MM.1S (cell line): ENCODE results near the gene KRT75.

Experiments
- DNase-seq: peaks from one replicate; pipeline ENCODE4 v3.0.0-alpha.2; 2015
- H2AFZ ChIP-seq: fragments of 300-600 bp; sonication (generic); 2 replicates; pipeline ENCODE4 v1.6.0; 2016; ENCODE audit warnings: antibody characterized with exemption, low read length
- H3F3A ChIP-seq: fragments of 300-600 bp; sonication (generic); 2 replicates; pipeline ENCODE4 v1.6.1; 2016; ENCODE audit warnings: mild to moderate bottlenecking, antibody characterized with exemption, low read length, moderate library complexity, mixed read lengths; ENCODE audit not compliant: insufficient read depth
- H3K27ac ChIP-seq: fragments of 300-600 bp; sonication (generic); 2 replicates; pipeline ENCODE4 v1.5.1; 2016; ENCODE audit warnings: mild to moderate bottlenecking, low read length
- H3K27me3 ChIP-seq: fragments of 300-600 bp; sonication (generic); replicated peaks from 2 replicates; pipeline ENCODE4 v1.6.0; 2016; ENCODE audit warnings: low read length; ENCODE audit not compliant: insufficient read depth
- H3K36me3 ChIP-seq: fragments of 300-600 bp; sonication (generic); replicated peaks from 2 replicates; pipeline ENCODE4 v1.6.1; 2016; ENCODE audit warnings: mild to moderate bottlenecking, low read length, mixed read lengths; ENCODE audit not compliant: insufficient read depth
- H3K4me1 ChIP-seq: fragments of 300-600 bp; sonication (generic); 2 replicates; pipeline ENCODE4 v1.6.1; 2016; ENCODE audit warnings: low read length, mixed read lengths
- H3K4me2 ChIP-seq: fragments of 300-600 bp; sonication (generic); 2 replicates; pipeline ENCODE4 v1.6.0; 2016; ENCODE audit warnings: low read depth, low read length
- H3K4me3 ChIP-seq: fragments of 300-600 bp; sonication (generic); 2 replicates; pipeline ENCODE4 v1.5.1; 2016; ENCODE audit warnings: low read length, mixed read lengths
- H3K79me2 ChIP-seq: fragments of 300-600 bp; sonication (generic); 2 replicates; pipeline ENCODE4 v1.6.1; 2016; ENCODE audit warnings: mixed run types, low read length, mixed read lengths
- H3K9ac ChIP-seq: fragments of 300-600 bp; sonication (generic); 2 replicates; pipeline ENCODE4 v1.6.1; 2016; ENCODE audit warnings: low read length, mixed read lengths
- H3K9me2 ChIP-seq: fragments of 300-600 bp; sonication (generic); replicated peaks from 2 replicates; pipeline ENCODE4 v1.6.1; 2016; ENCODE audit warnings: mild to moderate bottlenecking, low read length, mixed read lengths; ENCODE audit not compliant: insufficient read depth
- H3K9me3 ChIP-seq: fragments of 300-600 bp; sonication (generic); replicated peaks from 2 replicates; pipeline ENCODE4 v1.6.1; 2016; ENCODE audit warnings: mild to moderate bottlenecking, low read length, mixed read lengths; ENCODE audit not compliant: insufficient read depth
- H4K20me1 ChIP-seq: fragments of 300-600 bp; sonication (generic); 2 replicates; pipeline ENCODE4 v1.6.1; 2016; ENCODE audit warnings: mild to moderate bottlenecking, low read length, moderate library complexity, mixed read lengths; ENCODE audit not compliant: insufficient read depth
- CTCF ChIP-seq: fragments of 300-600 bp; sonication (generic); IDR thresholded peaks from 2 replicates; pipeline ENCODE4 v1.5.1; 2016; ENCODE audit warnings: antibody characterized with exemption, low read length, mixed read lengths
- EZH2 ChIP-seq: fragments of 300-600 bp; sonication (generic); optimal IDR thresholded peaks from 2 replicates; pipeline ENCODE3; 2017; ENCODE audit warnings: low read depth, mild to moderate bottlenecking, antibody characterized with exemption, low read length, mixed read lengths
- EZH2phosphoT487 ChIP-seq: fragments of 300-600 bp; sonication (generic); IDR thresholded peaks from 2 replicates; pipeline ENCODE4 v1.6.1; 2018; ENCODE audit warnings: antibody characterized with exemption, low read length

Gene KRT75

GRCh38 chr12:52415870-52416750, 18.1 kb downstream of the KRT75 start:
- TF ChIP-seq CTCF: no peak
- TF ChIP-seq EZH2: no peak
- TF ChIP-seq EZH2phosphoT487: no peak
- no peak overlapping the region for H3K4me2 ChIP-seq
- peaks cover 18% of the 10 kb centered on the region for H3K27me3 ChIP-seq
- no peaks in the 10 kb centered on the region for H3K79me2 ChIP-seq
- no peaks in the 10 kb centered on the region for H3K9me3 ChIP-seq
- no peak overlapping the region for H3K4me3 ChIP-seq
- H4K20me1 ChIP-seq: no peaks in the 10 kb centered on the region
- no peak overlapping the region for H3K27ac ChIP-seq
- no peak overlapping the region for H3K9ac ChIP-seq
- H3K4me1 ChIP-seq: no peaks in the 10 kb centered on the region
- DNase-seq: no peak
- H2AFZ ChIP-seq: no peak overlapping the region
- H3K36me3 ChIP-seq: no peaks in the 10 kb centered on the region
- H3K9me2 ChIP-seq: no peaks in the 10 kb centered on the region
- H3F3A ChIP-seq: no peaks in the 10 kb centered on the region

- H3K36me3 ChIP-seq: no peaks in the 10 kb centered on the region
Observed at GRCh38 chr12:52414936-52415335, 19.2 kb downstream of the KRT75 start.

GRCh38 chr12:52413782-52414345, 20.3 kb downstream of the KRT75 start:
- Histone ChIP-seq H3K27me3 (peaks cover 21% of the 10 kb centered on the region), H2AFZ (no peak overlapping the region), H3K4me2 (no peak overlapping the region), H3K27ac (no peak overlapping the region), H3K36me3 (no peaks in the 10 kb centered on the region), H3F3A (no peaks in the 10 kb centered on the region), H3K9ac (no peak overlapping the region), H4K20me1 (no peaks in the 10 kb centered on the region), H3K9me3 (no peaks in the 10 kb centered on the region), H3K9me2 (no peaks in the 10 kb centered on the region), H3K4me1 (no peaks in the 10 kb centered on the region), H3K79me2 (no peaks in the 10 kb centered on the region), H3K4me3 (no peak overlapping the region)
- no peak for DNase-seq
- TF ChIP-seq EZH2phosphoT487: no peak
- TF ChIP-seq CTCF: no peak
- TF ChIP-seq EZH2: no peak

More at GRCh38 chr12:52414936-52415335, 19.2 kb downstream of the KRT75 start:
- Histone ChIP-seq H3K4me1 (no peaks in the 10 kb centered on the region), H3K9ac (no peak overlapping the region), H3K27me3 (peaks cover 21% of the 10 kb centered on the region), H3K9me3 (no peaks in the 10 kb centered on the region), H3F3A (no peaks in the 10 kb centered on the region), H2AFZ (no peak overlapping the region), H3K79me2 (no peaks in the 10 kb centered on the region), H3K4me3 (no peak overlapping the region), H4K20me1 (no peaks in the 10 kb centered on the region), H3K27ac (no peak overlapping the region), H3K4me2 (no peak overlapping the region), H3K9me2 (no peaks in the 10 kb centered on the region)
- TF ChIP-seq EZH2phosphoT487 (no peak), EZH2 (no peak), CTCF (no peak)
- no peak for DNase-seq
